Liver (tissue), 9 donors: ENCODE measurements around the gene CCDC190. TPM values are rescaled to one million over a fixed set of nuclear protein-coding genes. Genes with fewer than 3 reads are reported as not detected.

Experiments used
- DNase-seq: peaks from one replicate; pipeline ENCODE4 v3.0.0-alpha.2; 2017; ENCODE audit warnings: low spot score
- H3K27ac ChIP-seq, 2 donors: one replicate each; pipeline ENCODE4 v1.7.0; 2013; ENCODE audit warnings: inconsistent platforms in 2 of 2, low read length in 2 of 2, control low read depth in 1 of 2, low read depth in 1 of 2, mild to moderate bottlenecking in 1 of 2
- H3K27me3 ChIP-seq, 4 donors: one replicate each; pipeline versions ENCODE4 v1.6.1 to v1.7.0; 2013; ENCODE audit warnings: low read length in 3 of 4, inconsistent platforms in 1 of 4, mild to moderate bottlenecking in 1 of 4, moderate library complexity in 1 of 4; ENCODE audit not compliant: control insufficient read depth in 4 of 4, insufficient read depth in 4 of 4
- H3K36me3 ChIP-seq, 4 donors: one replicate each; pipeline versions ENCODE4 v1.6.1 to v1.7.0; 2013; ENCODE audit warnings: low read length in 3 of 4, mild to moderate bottlenecking in 3 of 4, low read depth in 1 of 4, moderate library complexity in 1 of 4; ENCODE audit not compliant: control insufficient read depth in 4 of 4, insufficient read depth in 3 of 4
- H3K4me1 ChIP-seq, 4 donors: one replicate each; pipeline versions ENCODE4 v1.6.1 to v1.7.0; 2013; ENCODE audit warnings: low read length in 3 of 4, mild to moderate bottlenecking in 3 of 4, moderate library complexity in 1 of 4; ENCODE audit not compliant: control insufficient read depth in 4 of 4, insufficient read depth in 4 of 4
- H3K4me3 ChIP-seq, 3 donors: one replicate each; pipeline versions ENCODE4 v1.6.1 to v1.7.0; 2013; ENCODE audit warnings: low read length in 3 of 3, control low read depth in 1 of 3, low read depth in 1 of 3, mild to moderate bottlenecking in 1 of 3
- H3K9ac ChIP-seq, 2 donors: one replicate each; pipeline ENCODE4 v1.7.0; 2013; ENCODE audit warnings: low read length in 2 of 2, mild to moderate bottlenecking in 2 of 2, moderate library complexity in 2 of 2, control low read depth in 1 of 2, low read depth in 1 of 2
- H3K9me3 ChIP-seq, 4 donors: one replicate each; pipeline versions ENCODE4 v1.6.1 to v1.7.0; 2013; ENCODE audit warnings: low read length in 3 of 4; ENCODE audit not compliant: control insufficient read depth in 4 of 4
- EGR1 ChIP-seq, 2 donors: IDR thresholded peaks; 2 replicates each; pipeline ENCODE4 v1.6.1; 2016 to 2018; ENCODE audit warnings: antibody characterized with exemption in 2 of 2, low read depth in 2 of 2
- FOXA1 ChIP-seq: IDR thresholded peaks from 2 replicates; pipeline ENCODE4 v1.6.1; 2016; ENCODE audit warnings: antibody characterized with exemption
- FOXA2 ChIP-seq: IDR thresholded peaks from 2 replicates; pipeline ENCODE4 v1.6.1; 2016; ENCODE audit warnings: antibody characterized with exemption
- GABPA ChIP-seq, 2 donors: IDR thresholded peaks in 1 of 2; conservative IDR thresholded peaks in 1 of 2; 2 replicates each; pipeline ENCODE4 v1.6.1; 2016; ENCODE audit warnings: antibody characterized with exemption in 2 of 2, mild to moderate bottlenecking in 1 of 2, moderate library complexity in 1 of 2
- HNF4A ChIP-seq, 2 donors: conservative IDR thresholded peaks; 2 replicates each; pipeline ENCODE4 v1.6.1; 2016; ENCODE audit warnings: antibody characterized with exemption in 2 of 2, mild to moderate bottlenecking in 2 of 2
- HNF4G ChIP-seq: IDR thresholded peaks from 2 replicates; pipeline ENCODE4 v1.6.1; 2016; ENCODE audit warnings: antibody characterized with exemption
- JUND ChIP-seq, 2 donors: IDR thresholded peaks; 2 replicates each; pipeline ENCODE4 v1.6.1; 2016; ENCODE audit warnings: antibody characterized with exemption in 2 of 2
- NR2F2 ChIP-seq: IDR thresholded peaks from 2 replicates; pipeline ENCODE4 v1.6.1; 2016; ENCODE audit warnings: antibody characterized with exemption
- RAD21 ChIP-seq, 2 donors: IDR thresholded peaks; 2 replicates each; pipeline ENCODE4 v1.6.1; 2016; ENCODE audit warnings: antibody characterized with exemption in 2 of 2, mild to moderate bottlenecking in 2 of 2
- RXRA ChIP-seq, 2 donors: IDR thresholded peaks; 2 replicates each; pipeline ENCODE4 v1.6.1; 2017 to 2018; ENCODE audit warnings: antibody characterized with exemption in 2 of 2, mild to moderate bottlenecking in 1 of 2
- SP1 ChIP-seq: IDR thresholded peaks from 2 replicates; pipeline ENCODE4 v1.6.1; 2018; ENCODE audit warnings: antibody characterized with exemption, mild to moderate bottlenecking
- TAF1 ChIP-seq: conservative IDR thresholded peaks from 2 replicates; pipeline ENCODE4 v1.6.1; 2016; ENCODE audit warnings: antibody characterized with exemption, mild to moderate bottlenecking
- WGBS: extraction: QIAGEN DNeasy Blood & Tissue Kit; methylation state at CpG from one replicate; pipeline ENCODE4 v1.1.7; 2013; 5-methylcytosine and 5-hydroxymethylcytosine counted together
- polyA plus RNA-seq, 2 donors: library from polyadenylated mRNA; stranded (reverse) in 1 of 2; unstranded in 1 of 2; fragments of 200-250 nt in 1 of 2; fragments of >200 nt in 1 of 2; fragmentation: Nextera tagmentation in 1 of 2; extraction: Ambion mirVana in 1 of 2; gene quantifications; one replicate each; pipeline versions ENCODE4 v1.2.1 to v1.2.3, GENCODE V29; 2013 to 2015
- total RNA-seq, 2 donors: library from RNA; depleted of rRNA; stranded (reverse); fragments of >200 nt; gene quantifications; one replicate each; pipeline ENCODE4 v1.2.3, GENCODE V29; 2014
- TF ChIP-seq, protein P1 (sequence below): IDR thresholded peaks from 2 replicates; pipeline ENCODE4 v1.6.1; 2016; ENCODE audit warnings: antibody characterized with exemption, mild to moderate bottlenecking
- TF ChIP-seq, protein P2 (sequence below): IDR thresholded peaks from 2 replicates; pipeline ENCODE4 v1.6.1; 2016; ENCODE audit warnings: antibody characterized with exemption
- TF ChIP-seq, protein P3 (sequence below): IDR thresholded peaks from 2 replicates; pipeline ENCODE4 v1.6.1; 2016; ENCODE audit warnings: antibody characterized with exemption
- TF ChIP-seq, protein P4 (sequence below): fragments of 150-350 bp; IDR thresholded peaks from 2 replicates; pipeline ENCODE4 v1.5.1; 2017; ENCODE audit warnings: improper control_type of control experiment, low read depth, low read length; ENCODE audit not compliant: missing input control
- donor health status: healthy.
- donor health status: healthy.
- donor health status: healthy.
- donor health status: healthy.
- donor health status: healthy.

Gene CCDC190
- total and polyA plus RNA-seq, 4 donors, result not detected

DNA sequence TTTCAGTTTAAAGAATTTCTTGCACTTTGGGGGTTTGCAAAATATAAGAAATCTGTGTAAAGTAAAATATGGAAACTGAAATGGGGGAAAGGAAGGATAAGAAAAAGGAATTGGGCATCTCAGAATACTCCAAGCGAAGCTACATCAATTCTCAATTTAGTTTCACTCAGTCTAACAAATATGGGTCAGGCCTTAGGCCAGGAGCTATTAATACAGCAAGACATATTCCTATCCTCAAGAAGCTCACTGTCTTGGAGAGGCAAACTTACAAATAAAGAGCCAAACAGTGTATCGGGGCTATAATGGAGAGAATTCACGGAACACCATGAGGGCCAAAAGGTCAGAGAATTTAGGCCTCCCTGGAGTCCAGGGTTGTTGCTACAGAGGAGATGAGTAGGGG, 43.0 kb upstream of the CCDC190 start (continued):
- TF ChIP-seq, protein P1, sequence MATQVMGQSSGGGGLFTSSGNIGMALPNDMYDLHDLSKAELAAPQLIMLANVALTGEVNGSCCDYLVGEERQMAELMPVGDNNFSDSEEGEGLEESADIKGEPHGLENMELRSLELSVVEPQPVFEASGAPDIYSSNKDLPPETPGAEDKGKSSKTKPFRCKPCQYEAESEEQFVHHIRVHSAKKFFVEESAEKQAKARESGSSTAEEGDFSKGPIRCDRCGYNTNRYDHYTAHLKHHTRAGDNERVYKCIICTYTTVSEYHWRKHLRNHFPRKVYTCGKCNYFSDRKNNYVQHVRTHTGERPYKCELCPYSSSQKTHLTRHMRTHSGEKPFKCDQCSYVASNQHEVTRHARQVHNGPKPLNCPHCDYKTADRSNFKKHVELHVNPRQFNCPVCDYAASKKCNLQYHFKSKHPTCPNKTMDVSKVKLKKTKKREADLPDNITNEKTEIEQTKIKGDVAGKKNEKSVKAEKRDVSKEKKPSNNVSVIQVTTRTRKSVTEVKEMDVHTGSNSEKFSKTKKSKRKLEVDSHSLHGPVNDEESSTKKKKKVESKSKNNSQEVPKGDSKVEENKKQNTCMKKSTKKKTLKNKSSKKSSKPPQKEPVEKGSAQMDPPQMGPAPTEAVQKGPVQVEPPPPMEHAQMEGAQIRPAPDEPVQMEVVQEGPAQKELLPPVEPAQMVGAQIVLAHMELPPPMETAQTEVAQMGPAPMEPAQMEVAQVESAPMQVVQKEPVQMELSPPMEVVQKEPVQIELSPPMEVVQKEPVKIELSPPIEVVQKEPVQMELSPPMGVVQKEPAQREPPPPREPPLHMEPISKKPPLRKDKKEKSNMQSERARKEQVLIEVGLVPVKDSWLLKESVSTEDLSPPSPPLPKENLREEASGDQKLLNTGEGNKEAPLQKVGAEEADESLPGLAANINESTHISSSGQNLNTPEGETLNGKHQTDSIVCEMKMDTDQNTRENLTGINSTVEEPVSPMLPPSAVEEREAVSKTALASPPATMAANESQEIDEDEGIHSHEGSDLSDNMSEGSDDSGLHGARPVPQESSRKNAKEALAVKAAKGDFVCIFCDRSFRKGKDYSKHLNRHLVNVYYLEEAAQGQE, result no peak
- TF ChIP-seq FOXA1 (no peak), HNF4G (no peak), SP1 (no peak)

- Histone ChIP-seq H3K27me3 (no peaks in the 10 kb centered on the region), H3K9me3 (no peaks in the 10 kb centered on the region), H3K36me3 (no peaks in the 10 kb centered on the region), H3K9ac (no peak overlapping the region), H3K4me3 (no peak overlapping the region), H3K4me1 (no peaks in the 10 kb centered on the region), H3K27ac (no peak overlapping the region)
- WGBS, result 84% methylated on average over 4 of the region's 4 CpGs
- TF ChIP-seq JUND (IDR thresholded peaks at IDR 0.05) (no peak), GABPA (IDR thresholded peaks at IDR 0.05 in 1 of 2, conservative IDR thresholded peaks at IDR 0.05 in 1 of 2) (no peak), FOXA1 (no peak), HNF4A (conservative IDR thresholded peaks at IDR 0.05) (no peak), SP1 (no peak), EGR1 (IDR thresholded peaks at IDR 0.05; ENCODE audit: low read depth in 2 of 2) (no peak), NR2F2 (no peak), RXRA (IDR thresholded peaks at IDR 0.05) (no peak), RAD21 (IDR thresholded peaks at IDR 0.05) (no peak), TAF1 (no peak), FOXA2 (no peak)
- TF ChIP-seq, protein P2, sequence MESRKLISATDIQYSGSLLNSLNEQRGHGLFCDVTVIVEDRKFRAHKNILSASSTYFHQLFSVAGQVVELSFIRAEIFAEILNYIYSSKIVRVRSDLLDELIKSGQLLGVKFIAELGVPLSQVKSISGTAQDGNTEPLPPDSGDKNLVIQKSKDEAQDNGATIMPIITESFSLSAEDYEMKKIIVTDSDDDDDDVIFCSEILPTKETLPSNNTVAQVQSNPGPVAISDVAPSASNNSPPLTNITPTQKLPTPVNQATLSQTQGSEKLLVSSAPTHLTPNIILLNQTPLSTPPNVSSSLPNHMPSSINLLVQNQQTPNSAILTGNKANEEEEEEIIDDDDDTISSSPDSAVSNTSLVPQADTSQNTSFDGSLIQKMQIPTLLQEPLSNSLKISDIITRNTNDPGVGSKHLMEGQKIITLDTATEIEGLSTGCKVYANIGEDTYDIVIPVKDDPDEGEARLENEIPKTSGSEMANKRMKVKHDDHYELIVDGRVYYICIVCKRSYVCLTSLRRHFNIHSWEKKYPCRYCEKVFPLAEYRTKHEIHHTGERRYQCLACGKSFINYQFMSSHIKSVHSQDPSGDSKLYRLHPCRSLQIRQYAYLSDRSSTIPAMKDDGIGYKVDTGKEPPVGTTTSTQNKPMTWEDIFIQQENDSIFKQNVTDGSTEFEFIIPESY, result no peak
- TF ChIP-seq, protein P3, sequence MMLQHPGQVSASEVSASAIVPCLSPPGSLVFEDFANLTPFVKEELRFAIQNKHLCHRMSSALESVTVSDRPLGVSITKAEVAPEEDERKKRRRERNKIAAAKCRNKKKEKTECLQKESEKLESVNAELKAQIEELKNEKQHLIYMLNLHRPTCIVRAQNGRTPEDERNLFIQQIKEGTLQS, result no peak
- TF ChIP-seq, protein P4, sequence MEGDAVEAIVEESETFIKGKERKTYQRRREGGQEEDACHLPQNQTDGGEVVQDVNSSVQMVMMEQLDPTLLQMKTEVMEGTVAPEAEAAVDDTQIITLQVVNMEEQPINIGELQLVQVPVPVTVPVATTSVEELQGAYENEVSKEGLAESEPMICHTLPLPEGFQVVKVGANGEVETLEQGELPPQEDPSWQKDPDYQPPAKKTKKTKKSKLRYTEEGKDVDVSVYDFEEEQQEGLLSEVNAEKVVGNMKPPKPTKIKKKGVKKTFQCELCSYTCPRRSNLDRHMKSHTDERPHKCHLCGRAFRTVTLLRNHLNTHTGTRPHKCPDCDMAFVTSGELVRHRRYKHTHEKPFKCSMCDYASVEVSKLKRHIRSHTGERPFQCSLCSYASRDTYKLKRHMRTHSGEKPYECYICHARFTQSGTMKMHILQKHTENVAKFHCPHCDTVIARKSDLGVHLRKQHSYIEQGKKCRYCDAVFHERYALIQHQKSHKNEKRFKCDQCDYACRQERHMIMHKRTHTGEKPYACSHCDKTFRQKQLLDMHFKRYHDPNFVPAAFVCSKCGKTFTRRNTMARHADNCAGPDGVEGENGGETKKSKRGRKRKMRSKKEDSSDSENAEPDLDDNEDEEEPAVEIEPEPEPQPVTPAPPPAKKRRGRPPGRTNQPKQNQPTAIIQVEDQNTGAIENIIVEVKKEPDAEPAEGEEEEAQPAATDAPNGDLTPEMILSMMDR, result no peak
- TF ChIP-seq, protein P1, result no peak
- no peak for DNase-seq
Observed at GRCh38 chr1:162903246-162903645, 42.3 kb upstream of the CCDC190 start.
